NCI-H2227 (cell line): Measurements from ENCODE around the gene WDPCP.
A peak's percentile ranks its signal among the peaks of the same experiment; 100 is the strongest.
"Not testable (repeated sequence)": the region's sequence is repeated elsewhere in the genome, so short reads cannot be mapped to it uniquely, and the experiment has no call there.

Source experiments
- DNase-seq: peaks from one replicate; lab custom pipeline; 2025; ENCODE audit not compliant: unreplicated experiment; lab: John Stamatoyannopoulos, UW

The WDPCP gene

DNA sequence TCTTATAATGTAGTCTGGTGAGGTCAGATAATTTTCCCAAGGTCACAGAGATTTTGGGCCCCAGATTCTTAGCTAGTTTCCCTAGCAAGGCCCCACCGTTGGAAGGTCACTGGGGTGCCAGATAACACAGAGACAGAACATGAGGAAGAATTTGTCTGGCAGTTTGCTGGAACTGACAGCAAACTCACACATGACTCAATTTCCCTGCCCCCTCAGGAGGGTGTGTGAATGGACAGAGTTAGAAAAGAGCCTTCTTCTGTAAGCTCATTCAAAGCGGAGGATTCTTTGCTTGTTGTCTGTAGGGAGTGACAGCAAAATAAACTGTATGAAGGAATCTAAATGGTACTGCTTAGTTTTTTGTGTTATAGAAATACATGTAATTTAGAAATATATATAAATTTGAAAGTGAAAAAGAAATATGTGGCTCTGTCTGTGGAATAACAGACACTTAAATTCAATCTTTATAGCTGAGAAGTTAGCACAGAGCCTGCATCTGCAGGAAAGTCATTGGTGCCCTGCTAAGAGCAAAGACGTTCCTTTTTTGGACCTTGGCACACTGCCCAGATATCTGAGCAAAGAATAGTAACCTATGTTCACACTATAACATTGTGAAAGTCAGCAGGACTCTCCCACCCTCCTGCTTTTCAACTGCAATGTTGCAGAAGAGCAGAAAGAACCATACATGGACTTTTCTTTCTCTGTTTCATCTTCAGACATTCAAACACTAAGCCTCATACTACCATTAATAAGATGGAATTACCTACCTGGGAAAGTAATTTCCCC, 2.5 kb upstream of the WDPCP start:
- DNase-seq = peak; percentile 57

DNA sequence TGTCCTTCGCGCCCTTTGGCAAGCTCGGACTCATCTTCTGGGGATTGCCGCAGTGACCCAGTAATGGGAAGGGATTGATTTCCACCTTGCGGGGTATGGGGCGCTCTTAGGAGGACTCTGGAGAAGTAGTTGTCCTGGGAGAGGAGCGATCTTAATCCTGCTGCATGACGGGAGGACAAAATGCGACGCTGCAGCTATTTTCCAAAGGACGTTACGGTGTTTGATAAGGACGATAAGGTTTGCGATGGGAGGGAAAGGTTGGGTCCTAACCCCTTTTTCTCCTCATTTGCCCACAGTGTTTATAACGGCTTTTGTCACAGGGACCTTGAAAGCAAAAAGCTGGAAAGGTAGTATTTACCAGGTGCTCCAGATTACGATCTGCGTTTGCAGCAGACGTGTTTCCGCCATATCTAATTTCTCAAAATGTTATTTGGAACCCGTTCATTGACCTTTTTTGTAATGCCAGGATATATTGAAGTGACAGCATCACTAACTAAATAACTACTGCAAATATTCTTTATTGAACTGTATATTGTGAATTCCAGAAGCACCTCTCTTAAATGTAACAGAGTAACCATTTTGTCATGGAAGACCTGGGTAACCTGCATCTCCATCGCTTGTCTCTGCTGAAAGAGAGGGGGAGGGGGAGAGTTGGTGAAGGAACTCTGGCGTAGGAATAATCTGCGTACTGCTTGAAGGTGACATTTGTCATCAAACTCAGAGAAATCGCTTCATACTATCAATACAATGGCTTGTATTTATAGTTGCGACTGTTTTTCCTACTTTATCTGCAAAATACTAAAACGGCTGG, 1.1 kb upstream of the WDPCP start:
- peak; percentile 55 for DNase-seq

DNA sequence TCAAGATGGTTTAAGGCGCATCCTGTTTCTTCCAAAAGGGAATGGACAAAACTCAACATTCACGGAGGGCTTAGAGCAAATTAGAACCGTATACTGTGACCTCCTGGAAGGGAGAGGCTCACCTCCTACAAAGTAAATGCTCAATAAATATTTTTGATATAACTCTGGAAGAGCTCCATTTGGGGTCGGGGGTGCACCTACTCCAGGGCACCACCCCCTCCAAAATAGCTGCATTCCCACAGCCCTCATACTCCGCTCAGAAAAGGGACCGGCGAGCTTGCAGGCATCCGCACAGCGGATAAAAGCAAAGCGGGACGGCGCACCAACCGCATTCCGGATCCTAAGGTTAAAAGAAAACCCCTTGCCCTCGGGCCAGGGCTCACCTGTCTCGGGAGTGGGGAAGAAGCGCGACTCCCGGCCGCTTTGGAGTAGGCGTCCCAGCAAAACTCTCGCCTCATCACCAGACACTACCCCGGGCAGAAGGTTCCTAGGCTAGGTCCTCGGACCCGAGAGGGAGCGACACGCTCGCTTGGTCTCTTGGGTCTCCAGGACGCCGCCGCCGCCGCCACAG, 378 bp downstream of the WDPCP start:
- DNase-seq = no peak

DNA sequence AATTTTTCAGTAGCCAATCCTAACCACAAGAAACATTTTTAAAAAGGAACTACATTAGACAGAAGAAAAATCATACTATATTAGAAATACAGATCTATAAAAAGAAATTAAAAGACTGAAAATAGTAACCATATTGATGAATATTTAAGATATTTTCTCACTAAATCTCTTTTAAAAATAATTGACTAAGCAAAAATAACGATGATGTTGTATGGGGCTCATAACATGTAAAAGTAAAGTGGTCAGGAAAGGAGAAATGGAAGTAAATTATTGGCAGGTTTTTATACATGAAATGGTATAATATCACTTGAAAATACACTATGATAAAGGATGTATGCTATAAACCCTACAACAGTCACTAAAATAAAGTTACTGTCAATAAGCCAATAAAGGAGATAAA, 5.4 kb downstream of the WDPCP start:
- DNase-seq = no peak

DNA sequence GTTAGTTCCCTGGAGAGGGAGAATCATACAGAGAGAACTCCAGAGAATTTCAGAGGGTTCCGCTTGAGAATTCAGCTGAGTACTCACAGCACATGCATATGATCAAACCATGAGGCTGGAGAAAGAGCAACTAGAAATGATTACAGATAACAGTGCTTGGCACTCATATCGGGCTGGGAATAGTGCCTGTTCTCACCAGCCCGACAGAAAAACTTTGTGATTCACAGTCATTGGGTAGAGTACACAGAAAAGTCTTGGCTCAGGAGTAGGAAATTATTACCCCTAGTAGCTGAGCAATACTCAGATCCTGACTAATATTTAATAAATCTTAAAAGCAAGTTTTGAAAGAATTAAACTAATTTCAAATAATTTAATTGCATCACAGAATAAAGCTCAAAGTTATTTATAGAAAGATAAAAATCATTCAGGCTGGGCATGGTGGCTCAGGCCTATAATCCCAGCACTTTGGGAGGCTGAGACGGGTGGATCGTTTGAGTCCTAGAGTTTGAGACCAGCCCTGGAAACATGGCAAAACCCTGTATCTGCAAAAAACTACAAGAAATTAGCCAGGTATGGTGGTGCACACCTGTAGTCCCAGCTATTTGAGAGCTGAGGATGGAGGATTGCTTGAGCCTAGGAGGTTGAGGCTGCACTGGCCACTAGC, 6.8 kb downstream of the WDPCP start:
- DNase-seq = no peak

DNA sequence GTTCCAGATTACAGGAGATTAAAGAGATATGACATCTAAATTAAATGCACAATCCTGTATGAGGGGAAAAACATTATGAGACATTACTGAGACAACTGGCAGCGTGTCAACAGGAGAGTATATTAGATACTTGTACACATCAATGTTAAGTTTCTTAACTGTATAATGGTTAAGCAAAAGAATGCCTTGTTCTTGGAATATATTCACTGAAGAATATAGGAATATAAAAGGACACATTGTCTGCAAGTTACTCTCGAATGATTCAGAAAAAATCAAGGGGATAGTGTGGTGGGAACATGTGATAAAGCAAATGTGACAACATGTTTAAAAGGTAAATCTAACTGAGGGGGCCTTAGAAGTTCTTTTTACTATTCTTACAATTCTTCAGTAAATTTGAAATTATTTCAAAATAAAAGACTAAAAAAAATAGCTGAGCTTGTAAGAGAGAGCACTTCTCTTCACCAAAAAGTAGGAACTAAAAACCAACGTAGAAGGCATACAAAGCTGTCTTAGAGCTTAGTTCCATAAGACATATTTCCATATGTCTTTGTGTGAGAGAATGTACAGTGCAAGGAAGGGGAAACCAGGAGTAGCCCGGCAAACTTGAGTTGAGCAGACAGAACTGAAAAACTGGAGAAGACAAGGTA, 7.5 kb downstream of the WDPCP start:
- DNase-seq = no peak

DNA sequence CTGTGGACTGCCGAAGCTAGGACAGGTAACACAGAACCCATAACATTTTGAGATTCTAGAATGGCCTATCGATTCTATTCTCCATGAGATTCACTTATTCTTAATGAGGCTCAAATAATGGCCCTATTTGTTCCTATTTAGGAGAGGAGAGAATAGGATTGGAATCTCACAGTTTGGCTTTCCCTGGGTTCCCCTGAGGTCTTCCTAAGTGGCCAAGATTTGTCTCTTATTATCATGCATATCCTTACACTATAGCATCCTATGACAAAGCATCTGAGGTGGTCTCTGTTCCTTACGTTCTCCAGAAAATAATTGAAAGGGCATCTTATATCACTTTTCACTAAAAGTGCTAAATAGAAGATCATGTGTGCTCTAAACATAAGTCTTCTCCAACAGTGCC, 9.5 kb downstream of the WDPCP start:
- DNase-seq = no peak

DNA sequence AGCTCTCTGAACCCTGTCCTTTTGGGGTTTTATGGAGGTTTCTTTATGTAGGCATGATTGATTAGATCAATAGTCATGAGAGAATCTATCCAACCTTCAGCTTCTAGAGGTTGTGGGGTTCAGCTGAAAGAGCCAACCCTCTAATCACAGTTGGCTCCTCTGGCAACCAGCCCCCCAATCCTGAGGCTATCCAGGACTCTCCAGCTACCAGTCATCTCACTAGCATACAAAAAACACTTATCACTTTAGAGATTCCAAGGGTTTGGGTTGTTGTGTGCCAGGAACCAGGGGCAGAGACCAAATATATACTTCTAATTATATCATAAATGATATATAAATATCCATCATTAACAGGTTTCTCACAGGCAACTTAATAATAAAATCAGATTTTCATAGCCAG, 11.7 kb downstream of the WDPCP start:
- no peak for DNase-seq

DNA sequence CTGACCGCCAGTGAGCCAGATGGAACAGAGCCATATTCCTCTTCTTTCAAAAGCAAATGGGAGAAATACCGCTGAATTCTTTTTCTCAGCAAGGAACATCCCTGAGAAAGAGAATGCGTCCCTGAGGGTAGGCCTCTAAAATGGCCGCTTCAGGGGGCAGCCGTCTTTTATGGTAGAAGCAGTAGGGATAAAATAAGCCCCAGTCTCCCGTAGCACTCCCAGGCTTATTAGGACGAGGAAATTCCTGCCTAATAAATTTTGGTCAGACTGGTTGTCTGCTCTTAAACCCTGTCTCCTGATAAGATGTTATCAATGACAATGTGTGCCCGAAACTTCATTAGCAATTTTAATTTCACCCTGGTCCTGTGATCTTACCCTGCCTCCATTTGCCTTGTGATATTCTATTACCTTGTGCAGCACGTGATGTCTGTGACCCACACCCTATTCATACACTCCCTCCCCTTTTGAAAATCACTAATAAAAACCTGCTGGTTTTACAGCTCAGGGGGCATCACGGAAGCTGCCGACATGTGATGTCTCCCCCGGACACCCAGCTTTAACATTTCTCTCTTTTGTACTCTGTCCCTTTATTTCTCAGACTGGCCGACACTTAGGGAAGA, 14.4 kb downstream of the WDPCP start:
- not testable (repeated sequence) for DNase-seq

DNA sequence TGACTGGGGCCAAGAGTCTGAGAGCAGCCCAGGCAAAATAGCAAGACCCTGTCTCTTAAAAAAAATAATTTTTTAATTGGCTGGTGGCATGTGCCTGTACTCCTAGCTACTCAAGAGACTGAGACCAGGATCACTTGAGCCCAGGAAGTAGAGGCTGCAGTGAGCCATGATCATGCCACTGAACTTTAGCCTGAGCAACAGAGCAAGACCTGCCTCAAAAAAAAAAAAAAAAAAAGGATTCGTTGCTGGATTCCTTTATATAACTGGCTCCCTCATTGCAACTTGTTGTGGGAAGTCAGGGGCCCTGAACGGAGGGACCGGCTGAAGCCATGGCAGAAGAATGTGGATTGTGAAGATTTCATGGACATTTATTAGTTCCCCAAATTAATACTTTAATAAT, 15.3 kb downstream of the WDPCP start:
- not testable (repeated sequence) for DNase-seq

DNA sequence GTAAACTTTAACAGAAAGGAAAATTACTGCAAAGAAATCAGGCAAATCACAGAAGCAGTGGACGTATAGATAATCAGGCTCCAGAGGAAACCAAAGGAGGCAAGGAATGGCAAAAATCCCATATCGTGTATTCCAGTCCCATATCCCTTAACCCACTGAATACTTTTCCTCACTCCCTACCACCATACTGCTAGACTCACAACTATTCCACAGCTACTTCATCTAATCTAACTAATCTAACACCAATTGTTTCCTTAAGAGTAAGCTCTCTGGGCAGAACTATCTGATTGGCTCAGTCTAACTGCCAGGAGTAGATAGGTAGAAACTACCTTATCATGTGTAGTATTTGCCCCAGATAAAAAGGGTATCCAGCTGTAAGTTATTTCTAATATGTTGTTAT, 16.3 kb downstream of the WDPCP start:
- DNase-seq = no peak

DNA sequence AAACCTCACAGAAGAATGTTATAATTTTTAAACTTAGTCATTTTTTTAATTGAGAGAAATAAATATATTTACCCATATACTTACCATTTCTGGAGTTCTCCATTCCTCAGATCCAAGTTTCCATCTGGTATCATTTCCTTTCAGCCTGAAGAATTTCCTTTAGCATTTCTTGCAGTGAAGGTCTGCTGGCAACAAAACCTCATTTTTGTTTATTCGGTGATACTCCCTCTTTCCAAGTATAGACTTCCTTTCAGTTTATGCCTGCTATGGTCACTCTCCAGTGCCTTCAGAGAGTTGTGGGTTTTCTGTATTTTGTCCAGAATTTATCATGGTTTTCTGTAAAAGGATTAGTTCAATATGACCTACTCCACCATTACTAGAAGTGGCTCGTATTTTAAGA, 17.0 kb downstream of the WDPCP start:
- no peak for DNase-seq

DNA sequence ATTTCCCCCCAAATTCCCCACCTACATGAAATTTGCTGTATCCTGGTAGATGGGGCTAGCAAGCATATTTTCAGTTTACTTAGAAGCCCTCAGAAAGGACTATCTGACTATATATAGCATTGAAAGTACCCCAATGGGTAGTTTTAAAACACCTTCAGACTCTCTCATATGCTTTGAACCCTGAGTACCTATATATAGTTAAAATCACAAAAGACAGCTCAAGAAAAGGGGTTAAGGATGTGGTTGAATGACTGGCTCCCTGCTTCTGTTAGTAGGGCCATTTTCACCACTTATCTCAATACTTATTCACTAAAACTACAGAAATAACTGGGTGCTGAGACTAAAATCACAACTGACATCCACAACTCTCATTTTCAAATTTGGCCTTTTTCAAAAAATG, 18.5 kb downstream of the WDPCP start:
- DNase-seq = no peak

DNA sequence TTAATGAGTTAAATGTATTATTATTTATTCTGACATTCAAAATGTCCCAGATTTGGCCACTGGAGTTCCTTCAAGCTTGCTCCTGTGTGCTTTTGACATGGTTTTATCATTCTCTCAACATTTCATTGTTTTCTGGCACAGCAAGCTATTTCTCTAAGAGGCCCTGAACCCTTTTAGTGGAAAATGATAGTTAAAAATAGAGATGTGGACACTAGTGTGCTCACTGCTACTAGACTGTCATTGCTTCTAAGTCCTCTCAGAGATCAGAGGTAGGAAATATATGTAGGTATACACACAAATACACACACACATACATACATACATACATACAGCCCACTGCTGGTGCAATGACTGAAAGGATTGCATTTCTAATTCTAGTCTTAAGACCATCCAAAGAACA, 25.5 kb downstream of the WDPCP start:
- no peak for DNase-seq

DNA sequence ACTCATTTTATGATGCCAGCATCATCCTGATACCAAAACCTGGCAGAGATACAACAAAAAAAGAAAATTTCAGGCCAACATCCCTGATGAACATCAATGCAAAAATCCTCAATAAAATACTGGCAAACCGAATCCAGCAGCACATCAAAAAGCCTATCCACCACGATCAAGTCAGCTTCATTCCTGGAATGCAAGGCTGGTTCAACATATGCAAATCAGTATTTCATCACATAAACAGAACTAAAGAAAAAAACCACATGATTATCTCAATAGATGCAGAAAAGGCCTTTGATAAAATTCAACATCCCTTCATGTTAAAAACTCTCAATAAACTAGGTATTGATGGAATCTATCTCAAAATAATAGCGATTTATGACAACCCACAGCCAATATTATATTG, 29.4 kb downstream of the WDPCP start:
- DNase-seq = not testable (repeated sequence)

DNA sequence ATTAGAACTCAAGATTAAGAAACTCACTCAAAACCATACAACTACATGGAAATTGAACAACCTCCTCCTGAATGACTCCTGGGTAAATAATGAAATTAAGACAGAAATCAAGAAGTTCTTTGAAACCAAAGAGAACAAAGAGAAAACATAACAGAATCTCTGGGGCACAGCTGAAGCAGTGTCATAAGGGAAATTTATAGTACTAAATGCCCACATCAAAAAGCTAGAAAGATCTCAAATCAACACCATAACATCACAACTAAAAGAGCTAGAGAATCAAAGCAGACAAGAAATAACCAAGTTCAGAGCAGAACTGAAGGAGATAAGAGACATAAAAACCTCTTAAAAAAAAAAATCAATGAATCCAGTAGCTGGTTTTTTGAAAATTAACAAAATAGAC, 30.5 kb downstream of the WDPCP start:
- DNase-seq = not testable (repeated sequence)

DNA sequence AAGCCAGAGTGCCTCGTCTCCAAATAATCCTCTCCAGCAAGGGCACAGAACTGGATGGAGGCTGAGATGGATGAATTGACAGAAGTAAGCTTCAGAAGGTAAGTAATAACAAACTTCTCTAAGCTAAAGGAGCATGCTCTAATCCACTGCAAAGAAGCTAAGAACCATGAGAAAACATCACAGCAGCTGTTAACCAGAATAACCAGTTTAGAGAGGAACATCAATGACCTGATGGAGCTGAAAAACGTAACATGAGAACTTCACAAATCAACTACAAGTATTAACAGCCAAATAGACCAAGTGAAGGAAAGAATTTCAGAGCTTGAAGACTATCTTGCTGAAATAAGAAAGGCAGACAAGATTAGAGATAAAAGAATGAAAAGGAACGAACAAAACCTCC, 32.3 kb downstream of the WDPCP start:
- no peak for DNase-seq

DNA sequence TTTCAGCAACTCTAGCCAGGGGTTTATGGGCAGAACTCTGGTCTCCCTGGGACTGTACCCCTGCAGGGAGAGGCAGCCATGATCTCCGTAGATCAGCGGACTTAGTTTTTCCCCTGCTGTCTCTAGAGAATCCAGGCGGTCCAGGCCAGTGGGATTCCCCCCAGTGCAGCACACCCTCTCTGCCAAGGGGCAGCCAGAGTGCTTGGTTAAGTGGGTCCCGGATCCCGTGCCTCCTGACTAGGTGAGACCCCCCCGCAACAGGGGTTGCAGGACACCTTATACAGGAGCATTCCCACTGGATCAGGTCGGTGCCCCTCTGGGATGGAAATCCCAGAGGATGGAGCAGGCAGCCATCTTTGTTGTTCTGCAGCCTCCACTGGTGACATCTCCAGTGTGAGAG, 33.0 kb downstream of the WDPCP start:
- no peak for DNase-seq

DNA sequence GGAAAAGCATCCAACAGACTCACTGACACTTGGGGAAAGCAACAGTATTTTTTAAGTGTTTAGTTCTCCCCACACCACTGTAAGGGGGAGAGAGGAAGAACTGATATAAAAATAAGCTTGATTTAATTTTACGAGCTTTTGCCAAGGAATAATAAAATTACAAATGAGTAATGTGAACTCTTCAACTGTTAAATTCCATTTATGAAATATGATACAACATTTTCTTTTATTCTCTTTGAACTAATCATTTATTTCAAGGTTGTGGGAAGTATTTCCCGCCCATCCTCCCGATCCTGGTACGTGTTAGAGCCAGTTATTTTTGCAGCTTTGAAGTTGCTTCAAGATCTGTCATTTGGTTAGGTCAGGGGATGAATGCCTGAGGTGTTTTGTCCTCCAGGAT, 35.2 kb downstream of the WDPCP start:
- DNase-seq = no peak

DNA sequence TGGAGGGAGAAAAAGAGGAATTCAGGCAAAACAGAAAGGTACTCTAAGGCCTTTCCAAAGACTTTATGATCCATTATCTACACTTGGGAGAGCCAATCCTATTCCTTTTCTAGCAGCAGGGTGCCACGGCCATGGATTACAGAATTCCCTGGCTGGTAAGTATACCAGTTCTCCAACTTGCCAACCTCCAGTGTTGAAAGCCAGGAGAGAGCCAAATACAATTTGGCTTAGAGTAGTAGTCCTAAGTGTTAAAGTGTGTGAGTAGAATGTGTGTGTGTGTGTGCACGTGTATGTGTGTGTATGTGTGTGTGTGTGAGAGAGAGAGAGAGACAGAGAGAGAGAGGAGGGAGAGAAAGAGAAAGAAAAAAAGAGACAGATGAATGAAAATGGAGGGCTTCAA, 43.3 kb downstream of the WDPCP start:
- DNase-seq = no peak
